SK-MEL-5 (cell line): ENCODE results near the gene UBTD2. TPM values are rescaled to one million over a fixed set of nuclear protein-coding genes. Genes with fewer than 3 reads are reported as not detected.
"Not testable (repeated sequence)": the region's sequence is repeated elsewhere in the genome, so short reads cannot be mapped to it uniquely, and the experiment has no call there.

Source experiments
- DNase-seq: peaks from one replicate; pipeline ENCODE4 v3.0.0-alpha.2; 2016; ENCODE audit warnings: low read depth, low spot score
- in situ Hi-C: cut with HindIII; loops from 2 replicates; pipeline ENCODE4 v1.10.0; 2016; ENCODE audit warnings: low sequenced_read_pairs, high pct_unique_total_duplicates, low pct_unique_long_range_greater_than_20kb
- total RNA-seq: library from RNA; depleted of rRNA; stranded (reverse); fragments of >200 nt; shearing (Covaris generic); gene quantifications from 2 replicates; pipeline ENCODE4 v1.2.3, GENCODE V29; 2014

UBTD2 gene
- total RNA-seq, 1 experiment from 2014 or later: 18.3 TPM

GRCh38 chr5:172224996-172225395 is 58.6 kb downstream of the UBTD2 start:
- no peak for DNase-seq
- in situ Hi-C loops: no loop called here

- in situ Hi-C loops: no loop called here
- DNase-seq: no peak
Observed at GRCh38 chr5:172223901-172224873, 59.4 kb downstream of the UBTD2 start.

GRCh38 chr5:172219296-172219695 is 64.3 kb downstream of the UBTD2 start:
- in situ Hi-C loops: no loop called here
- DNase-seq: no peak

- no peak for DNase-seq
- in situ Hi-C loops: no loop called here
Observed at GRCh38 chr5:172216345-172216744, 67.2 kb downstream of the UBTD2 start.

- DNase-seq: no peak
- in situ Hi-C loops: no loop called here
Observed at GRCh38 chr5:172213126-172213525, 70.4 kb downstream of the UBTD2 start.

GRCh38 chr5:172211676-172212075 is 71.9 kb downstream of the UBTD2 start:
- DNase-seq: no peak
- in situ Hi-C loops: no loop called here

GRCh38 chr5:172209714-172210113 is 73.8 kb downstream of the UBTD2 start:
- in situ Hi-C loops: no loop called here
- DNase-seq: no peak

GRCh38 chr5:172207511-172207910 is 76.1 kb downstream of the UBTD2 start:
- DNase-seq: no peak
- in situ Hi-C loops: no loop called here

GRCh38 chr5:172205984-172206383 is 77.6 kb downstream of the UBTD2 start:
- in situ Hi-C loops, DNase-seq: not testable (repeated sequence)

GRCh38 chr5:172200476-172200875 is 83.1 kb downstream of the UBTD2 start:
- no peak for DNase-seq
- in situ Hi-C loops: no loop called here

GRCh38 chr5:172199446-172199845 is 84.1 kb downstream of the UBTD2 start:
- no peak for DNase-seq
- in situ Hi-C loops: no loop called here

GRCh38 chr5:172197775-172198174 is 85.8 kb downstream of the UBTD2 start:
- DNase-seq, in situ Hi-C loops: not testable (repeated sequence)

- in situ Hi-C loops: no loop called here
- no peak for DNase-seq
Observed at GRCh38 chr5:172194985-172195774, 88.4 kb downstream of the UBTD2 start.

- no peak for DNase-seq
- in situ Hi-C loops: no loop called here
Observed at GRCh38 chr5:172193872-172194271, 89.7 kb downstream of the UBTD2 start, which contains the start of gene EFCAB9. Gene EFCAB9, plus strand, starts transcription at chr5:172194172. Its CDS starts 1 bp downstream, at chr5:172194173.

GRCh38 chr5:172189693-172190296 is 93.8 kb downstream of the UBTD2 start:
- peak; percentile 45 for DNase-seq
- in situ Hi-C loops: no loop called here

- in situ Hi-C loops: no loop called here
- DNase-seq: peak; percentile 40
Observed at GRCh38 chr5:172188893-172189692, 94.5 kb downstream of the UBTD2 start.
